Epithelial cell of proximal tubule (primary cell): Measurements from ENCODE around the gene IDH1. TPM values are rescaled to one million over a fixed set of nuclear protein-coding genes. Genes with fewer than 3 reads are reported as not detected.

Experiments used
- DNase-seq: peaks from one replicate; pipeline ENCODE4 v3.0.0-alpha.2; 2011; ENCODE audit warnings: low read depth
- H3K4me3 ChIP-seq: 2 replicates; pipeline ENCODE4 v1.5.1; 2011; ENCODE audit warnings: low read depth, mild to moderate bottlenecking, low read length
- CTCF ChIP-seq: conservative IDR thresholded peaks from 2 replicates; pipeline ENCODE4 v1.5.1; 2012; ENCODE audit warnings: low read depth, mild to moderate bottlenecking, low read length
- total RNA-seq: library from RNA; depleted of rRNA; stranded (reverse); fragments of >200 nt; gene quantifications from 2 replicates; pipeline ENCODE4 v1.2.3, GENCODE V29; 2015

The IDH1 gene
- total RNA-seq, 1 donor from 2014 or later, result 93.1 TPM

DNA sequence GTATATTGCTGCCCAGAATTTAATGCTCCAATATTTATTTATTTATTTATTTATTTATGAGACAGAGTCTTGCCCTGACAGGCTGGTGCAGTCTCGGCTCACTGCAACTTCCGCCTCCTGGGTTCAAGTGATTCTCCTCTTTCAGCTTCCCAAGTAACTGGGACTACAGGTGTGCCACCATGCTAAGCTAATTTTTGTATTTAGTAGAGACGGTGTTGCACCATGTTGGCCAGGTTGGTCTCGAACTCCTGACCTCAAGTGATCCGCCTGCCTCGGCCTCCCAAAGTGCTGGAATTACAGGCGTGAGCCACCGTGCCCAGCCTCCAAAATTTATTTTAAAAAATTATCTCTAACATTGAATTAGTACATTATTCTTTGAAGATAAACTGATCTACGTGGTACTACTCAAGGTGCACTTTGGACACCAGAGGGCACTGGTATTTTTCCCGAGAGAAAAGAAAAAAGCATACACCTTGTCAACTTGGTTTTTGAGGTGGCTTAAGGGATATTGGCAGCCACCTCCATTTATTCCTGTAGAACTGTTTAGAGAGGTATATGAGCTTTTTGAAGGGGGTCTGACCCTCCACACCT lies 1.4 kb upstream of the IDH1 start:
- H3K4me3 ChIP-seq, result no peak overlapping the region
- TF ChIP-seq CTCF, result peak; percentile 57
- no peak for DNase-seq

DNA sequence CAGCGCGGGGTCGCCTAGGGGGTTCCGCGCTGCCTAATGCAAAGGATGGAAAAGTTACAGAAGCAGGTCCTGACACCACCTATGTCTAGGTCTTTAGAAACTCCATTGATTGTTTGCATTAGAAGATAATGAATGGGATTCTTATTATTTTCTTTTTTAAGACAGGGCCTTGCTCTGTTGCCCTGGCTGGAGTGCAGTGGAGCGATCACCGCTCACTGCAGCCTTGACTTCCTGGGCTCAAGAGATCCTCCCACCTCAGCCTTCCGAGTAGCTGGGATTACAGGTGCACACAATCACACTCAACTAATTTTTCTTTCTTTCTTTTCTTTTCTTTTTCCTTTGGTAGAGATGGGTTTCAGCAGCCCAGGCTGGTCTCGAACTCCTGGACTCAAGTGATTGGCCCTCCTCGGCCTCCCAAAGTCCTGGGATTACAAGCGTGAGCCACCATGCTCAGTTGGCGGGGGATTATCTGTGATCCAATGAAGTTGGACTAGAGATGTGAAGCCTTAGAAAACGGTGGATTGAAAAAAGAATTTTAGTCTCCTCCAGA lies 761 bp upstream of the IDH1 start:
- no peak for TF ChIP-seq CTCF
- H3K4me3 ChIP-seq, result peak overlapping the region; percentile 69
- DNase-seq, result no peak

- peak overlapping the region; percentile 69 for H3K4me3 ChIP-seq
- TF ChIP-seq CTCF, result peak; percentile 85
- DNase-seq, result no peak
Measured at GRCh38 chr2:208254118-208254870, 577 bp downstream of the IDH1 start.

DNA sequence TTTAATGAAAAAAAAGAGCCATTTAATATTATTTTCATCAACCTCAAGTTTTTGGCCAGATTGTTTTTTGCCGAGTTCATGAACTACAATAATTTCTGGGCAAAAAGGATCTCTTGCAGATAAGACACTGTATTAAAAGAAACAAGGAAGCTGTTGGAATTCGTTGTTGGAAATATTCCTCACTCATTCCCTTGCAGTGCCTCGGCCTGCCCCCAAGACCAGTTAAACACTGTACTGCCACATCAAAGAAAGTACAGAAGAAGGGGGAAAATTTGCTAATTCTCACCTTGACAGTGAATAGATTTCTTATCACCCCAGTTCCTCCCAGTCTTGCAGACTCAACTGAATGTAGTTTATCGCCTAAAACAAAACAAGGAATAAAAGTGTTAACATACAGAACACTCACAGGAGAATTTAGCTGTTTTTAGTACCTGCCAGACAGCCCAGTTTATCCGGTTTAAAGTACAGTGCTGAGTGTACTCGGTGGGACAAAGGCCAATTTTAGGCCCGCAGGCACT lies 1.2 kb downstream of the IDH1 start:
- no peak for TF ChIP-seq CTCF
- no peak for DNase-seq
- H3K4me3 ChIP-seq, result peak overlapping the region; percentile 69

DNA sequence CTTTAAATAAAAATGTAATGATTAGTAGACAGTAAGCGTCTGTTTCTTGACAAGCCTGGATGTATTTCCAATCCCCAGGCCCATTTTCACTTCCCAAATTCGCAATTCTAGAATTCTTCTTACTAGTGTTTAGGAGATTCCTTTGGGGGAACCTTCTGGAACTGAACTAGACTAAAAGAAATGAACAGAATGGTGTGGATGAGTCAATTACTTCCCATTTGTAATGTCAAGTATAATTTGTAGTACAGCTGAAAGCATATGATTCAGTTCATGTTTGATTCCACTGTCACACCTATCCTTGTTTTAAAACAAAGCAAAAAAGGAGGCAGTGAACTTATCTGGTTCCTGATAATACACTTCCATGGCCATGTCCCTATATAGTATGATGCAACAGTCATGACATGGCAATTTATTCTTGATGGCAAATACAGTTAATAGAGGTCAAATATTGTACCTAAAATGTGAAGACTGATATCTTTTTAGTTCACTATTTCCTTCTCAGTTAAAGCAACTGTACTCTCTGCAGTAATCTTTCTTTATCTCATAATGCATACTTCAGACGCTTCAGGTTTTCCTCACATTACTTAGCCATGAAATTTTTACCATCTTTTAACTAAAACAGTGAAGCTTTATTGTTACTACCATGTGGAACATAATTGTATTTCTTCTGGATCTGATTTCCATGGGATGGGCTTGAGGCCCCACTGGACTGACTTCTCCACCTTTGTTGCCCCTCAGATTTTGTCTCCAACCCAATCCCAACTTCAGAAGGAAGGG lies 2.0 kb downstream of the IDH1 start:
- peak overlapping the region; percentile 69 for H3K4me3 ChIP-seq
- TF ChIP-seq CTCF, result no peak
- DNase-seq, result no peak

- TF ChIP-seq CTCF, result no peak
- DNase-seq, result no peak
- no peak overlapping the region for H3K4me3 ChIP-seq
Measured at GRCh38 chr2:208251098-208251497, 3.8 kb downstream of the IDH1 start.
